Measurements from ENCODE around the gene NEK7.

Gene NEK7

GRCh38 chr1:198328458-198329032 lies 171.7 kb downstream of the NEK7 start:
- no peak for DNase-seq
- H3K23ac ChIP-seq (ENCODE audit: low read length) = no peak overlapping the region
- no CpG with 5 or more reads among the region's 10 CpGs for WGBS (ENCODE audit: extremely low coverage, insufficient coverage, insufficient read length)

GRCh38 chr1:198330982-198331615 lies 174.3 kb downstream of the NEK7 start:
- Histone ChIP-seq H3K14ac (ENCODE audit: low read length) (no peak overlapping the region), H3K23ac (ENCODE audit: low read length) (no peak overlapping the region), H3K79me1 (ENCODE audit: low read length) (no peaks in the 10 kb centered on the region), H3K4me1 (ENCODE audit: control insufficient read depth in 1 of 2, insufficient read depth in 2 of 2, low read length in 2 of 2) (no peaks in the 10 kb centered on the region), H3K9me3 (ENCODE audit: insufficient read depth, low read depth, low read length) (no peaks in the 10 kb centered on the region), H3K4me3 (ENCODE audit: low read depth, low read length) (no peak overlapping the region), H4K12ac (ENCODE audit: low read depth, low read length) (no peak overlapping the region), H3K27me3 (ENCODE audit: insufficient read depth, low read length) (no peaks in the 10 kb centered on the region), H2AFZ (ENCODE audit: insufficient read depth, low read length, poor library complexity) (no peak overlapping the region), H2BK120ac (ENCODE audit: insufficient read depth, low read length, poor library complexity) (no peak overlapping the region), H3K36me3 (ENCODE audit: control insufficient read depth in 1 of 2, insufficient read depth in 2 of 2, low read length in 2 of 2) (no peaks in the 10 kb centered on the region), H3K18ac (ENCODE audit: low read length) (no peak overlapping the region), H4K8ac (ENCODE audit: low read depth, low read length) (no peak overlapping the region), H2AK5ac (ENCODE audit: low read length) (no peak overlapping the region), H3K9ac (ENCODE audit: low read length) (no peak overlapping the region), H2BK5ac (ENCODE audit: low read depth, low read length, poor library complexity) (no peak overlapping the region), H3K27ac (ENCODE audit: low read depth, low read length) (no peak overlapping the region), H4K91ac (ENCODE audit: low read depth, low read length) (no peak overlapping the region), H3K4me2 (ENCODE audit: low read length) (no peak overlapping the region), H3K79me2 (ENCODE audit: control insufficient read depth, insufficient read depth, low read length, poor library complexity) (no peaks in the 10 kb centered on the region), H2BK12ac (ENCODE audit: low read length) (no peak overlapping the region), H3K4ac (ENCODE audit: low read depth, low read length) (no peak overlapping the region)
- WGBS (ENCODE audit: extremely low coverage, insufficient coverage, insufficient read length) = no CpG with 5 or more reads among the region's 2 CpGs
- no peak for DNase-seq

More at GRCh38 chr1:198328458-198329032, 171.7 kb downstream of the NEK7 start:
- Histone ChIP-seq H3K79me2 (ENCODE audit: control insufficient read depth, insufficient read depth, low read length, poor library complexity) (no peaks in the 10 kb centered on the region), H3K27me3 (ENCODE audit: insufficient read depth, low read length) (no peaks in the 10 kb centered on the region), H3K79me1 (ENCODE audit: low read length) (no peaks in the 10 kb centered on the region), H3K14ac (ENCODE audit: low read length) (no peak overlapping the region), H2BK12ac (ENCODE audit: low read length) (no peak overlapping the region), H3K4me1 (ENCODE audit: control insufficient read depth in 1 of 2, insufficient read depth in 2 of 2, low read length in 2 of 2) (no peaks in the 10 kb centered on the region), H2BK120ac (ENCODE audit: insufficient read depth, low read length, poor library complexity) (no peak overlapping the region), H3K27ac (ENCODE audit: low read depth, low read length) (no peak overlapping the region), H3K4me2 (ENCODE audit: low read length) (no peak overlapping the region), H3K18ac (ENCODE audit: low read length) (no peak overlapping the region), H3K9ac (ENCODE audit: low read length) (no peak overlapping the region), H3K4ac (ENCODE audit: low read depth, low read length) (no peak overlapping the region), H2AK5ac (ENCODE audit: low read length) (no peak overlapping the region), H4K8ac (ENCODE audit: low read depth, low read length) (no peak overlapping the region), H2AFZ (ENCODE audit: insufficient read depth, low read length, poor library complexity) (no peak overlapping the region), H3K4me3 (ENCODE audit: low read depth, low read length) (no peak overlapping the region), H2BK5ac (ENCODE audit: low read depth, low read length, poor library complexity) (no peak overlapping the region), H3K36me3 (ENCODE audit: control insufficient read depth in 1 of 2, insufficient read depth in 2 of 2, low read length in 2 of 2) (no peaks in the 10 kb centered on the region), H3K9me3 (ENCODE audit: insufficient read depth, low read depth, low read length) (no peaks in the 10 kb centered on the region), H4K91ac (ENCODE audit: low read depth, low read length) (no peak overlapping the region), H4K12ac (ENCODE audit: low read depth, low read length) (no peak overlapping the region)

- no peak overlapping the region for H3K23ac ChIP-seq (ENCODE audit: low read length)
- no peaks in the 10 kb centered on the region for H3K79me2 ChIP-seq (ENCODE audit: control insufficient read depth, insufficient read depth, low read length, poor library complexity)
- no peak overlapping the region for H2BK120ac ChIP-seq (ENCODE audit: insufficient read depth, low read length, poor library complexity)
- no peaks in the 10 kb centered on the region for H3K9me3 ChIP-seq (ENCODE audit: insufficient read depth, low read depth, low read length)
- no peak overlapping the region for H3K4me3 ChIP-seq (ENCODE audit: low read depth, low read length)
- no peak overlapping the region for H4K91ac ChIP-seq (ENCODE audit: low read depth, low read length)
- H3K14ac ChIP-seq (ENCODE audit: low read length) = no peak overlapping the region
- H3K27ac ChIP-seq (ENCODE audit: low read depth, low read length) = no peak overlapping the region
- no peak overlapping the region for H3K9ac ChIP-seq (ENCODE audit: low read length)
- no peak overlapping the region for H2BK5ac ChIP-seq (ENCODE audit: low read depth, low read length, poor library complexity)
- H4K8ac ChIP-seq (ENCODE audit: low read depth, low read length) = no peak overlapping the region
- H3K27me3 ChIP-seq (ENCODE audit: insufficient read depth, low read length) = no peaks in the 10 kb centered on the region
- H4K12ac ChIP-seq (ENCODE audit: low read depth, low read length) = no peak overlapping the region
- no peaks in the 10 kb centered on the region for H3K36me3 ChIP-seq (ENCODE audit: control insufficient read depth in 1 of 2, insufficient read depth in 2 of 2, low read length in 2 of 2)
- H3K4ac ChIP-seq (ENCODE audit: low read depth, low read length) = no peak overlapping the region
- peak in 1 of 2 donors; percentile 23 for DNase-seq
- no CpG with 5 or more reads among the region's 1 CpG for WGBS (ENCODE audit: extremely low coverage, insufficient coverage, insufficient read length)
- no peaks in the 10 kb centered on the region for H3K79me1 ChIP-seq (ENCODE audit: low read length)
- H3K18ac ChIP-seq (ENCODE audit: low read length) = no peak overlapping the region
- no peak overlapping the region for H2BK12ac ChIP-seq (ENCODE audit: low read length)
- H2AK5ac ChIP-seq (ENCODE audit: low read length) = no peak overlapping the region
- no peak overlapping the region for H3K4me2 ChIP-seq (ENCODE audit: low read length)
- no peak overlapping the region for H2AFZ ChIP-seq (ENCODE audit: insufficient read depth, low read length, poor library complexity)
- H3K4me1 ChIP-seq (ENCODE audit: control insufficient read depth in 1 of 2, insufficient read depth in 2 of 2, low read length in 2 of 2) = no peaks in the 10 kb centered on the region
Measured at GRCh38 chr1:198333744-198334143, 176.9 kb downstream of the NEK7 start.

- Histone ChIP-seq H3K36me3 (ENCODE audit: control insufficient read depth in 1 of 2, insufficient read depth in 2 of 2, low read length in 2 of 2) (no peaks in the 10 kb centered on the region), H3K14ac (ENCODE audit: low read length) (no peak overlapping the region), H4K12ac (ENCODE audit: low read depth, low read length) (no peak overlapping the region)
Measured at GRCh38 chr1:198335663-198336062, 178.9 kb downstream of the NEK7 start.

More at GRCh38 chr1:198335663-198336062, 178.9 kb downstream of the NEK7 start:
- Histone ChIP-seq H2BK5ac (ENCODE audit: low read depth, low read length, poor library complexity) (no peak overlapping the region), H3K9ac (ENCODE audit: low read length) (no peak overlapping the region), H3K79me2 (ENCODE audit: control insufficient read depth, insufficient read depth, low read length, poor library complexity) (no peaks in the 10 kb centered on the region), H2AFZ (ENCODE audit: insufficient read depth, low read length, poor library complexity) (no peak overlapping the region), H3K9me3 (ENCODE audit: insufficient read depth, low read depth, low read length) (no peaks in the 10 kb centered on the region), H3K27ac (ENCODE audit: low read depth, low read length) (no peak overlapping the region), H3K4ac (ENCODE audit: low read depth, low read length) (no peak overlapping the region), H2AK5ac (ENCODE audit: low read length) (no peak overlapping the region), H3K23ac (ENCODE audit: low read length) (no peak overlapping the region), H3K27me3 (ENCODE audit: insufficient read depth, low read length) (no peaks in the 10 kb centered on the region), H3K79me1 (ENCODE audit: low read length) (no peaks in the 10 kb centered on the region), H2BK120ac (ENCODE audit: insufficient read depth, low read length, poor library complexity) (no peak overlapping the region), H3K4me3 (ENCODE audit: low read depth, low read length) (no peak overlapping the region), H2BK12ac (ENCODE audit: low read length) (no peak overlapping the region), H3K4me1 (ENCODE audit: control insufficient read depth in 1 of 2, insufficient read depth in 2 of 2, low read length in 2 of 2) (no peaks in the 10 kb centered on the region), H3K4me2 (ENCODE audit: low read length) (no peak overlapping the region), H4K91ac (ENCODE audit: low read depth, low read length) (no peak overlapping the region), H4K8ac (ENCODE audit: low read depth, low read length) (no peak overlapping the region), H3K18ac (ENCODE audit: low read length) (no peak overlapping the region)
- WGBS (ENCODE audit: extremely low coverage, insufficient coverage, insufficient read length) = no CpG with 5 or more reads among the region's 1 CpG
- no peak for DNase-seq
